Measurements from ENCODE around the gene SRGAP1.

Gene SRGAP1

GRCh38 chr12:64091186-64091585 is 246.7 kb downstream of the SRGAP1 start:
- Mint-ChIP-seq H3K4me3 (no peak overlapping the region), H3K27me3 (peaks cover 12% of the 10 kb centered on the region), H3K36me3 (ENCODE audit: insufficient read depth) (no peaks in the 10 kb centered on the region), H3K9me3 (no peaks in the 10 kb centered on the region), H3K4me1 (no peaks in the 10 kb centered on the region), H3K27ac (ENCODE audit: low read depth) (no peak overlapping the region)
- ATAC-seq (replicated peaks; ENCODE audit: extremely low read depth, poor library complexity, severe bottlenecking), result no peak
- no peak for DNase-seq (ENCODE audit: low spot score in 2 of 2)

GRCh38 chr12:64092507-64093196 is 248.2 kb downstream of the SRGAP1 start:
- Mint-ChIP-seq H3K36me3 (ENCODE audit: insufficient read depth) (no peaks in the 10 kb centered on the region), H3K27me3 (peaks cover 12% of the 10 kb centered on the region), H3K9me3 (no peaks in the 10 kb centered on the region), H3K4me3 (no peak overlapping the region), H3K27ac (ENCODE audit: low read depth) (no peak overlapping the region), H3K4me1 (no peaks in the 10 kb centered on the region)
- no peak for ATAC-seq (replicated peaks; ENCODE audit: extremely low read depth, poor library complexity, severe bottlenecking)
- DNase-seq (ENCODE audit: low spot score in 2 of 2), result no peak

GRCh38 chr12:64093689-64094088 is 249.2 kb downstream of the SRGAP1 start:
- ATAC-seq (replicated peaks; ENCODE audit: extremely low read depth, poor library complexity, severe bottlenecking), result no peak

GRCh38 chr12:64097366-64098105 is 253.0 kb downstream of the SRGAP1 start:
- Mint-ChIP-seq H3K27ac (ENCODE audit: low read depth) (no peak overlapping the region), H3K9me3 (no peaks in the 10 kb centered on the region), H3K27me3 (peaks cover 21% of the 10 kb centered on the region), H3K4me3 (no peak overlapping the region), H3K36me3 (ENCODE audit: insufficient read depth) (no peaks in the 10 kb centered on the region), H3K4me1 (no peaks in the 10 kb centered on the region)
- no peak for DNase-seq (ENCODE audit: low spot score in 2 of 2)
- no peak for ATAC-seq (replicated peaks; ENCODE audit: extremely low read depth, poor library complexity, severe bottlenecking)

More at GRCh38 chr12:64093689-64094088, 249.2 kb downstream of the SRGAP1 start:
- no peak overlapping the region for H3K27ac Mint-ChIP-seq (ENCODE audit: low read depth)
- H3K36me3 Mint-ChIP-seq (ENCODE audit: insufficient read depth), result no peaks in the 10 kb centered on the region
- no peaks in the 10 kb centered on the region for H3K9me3 Mint-ChIP-seq
- H3K4me1 Mint-ChIP-seq, result no peaks in the 10 kb centered on the region
- no peak overlapping the region for H3K4me3 Mint-ChIP-seq
- DNase-seq (ENCODE audit: low spot score in 2 of 2), result no peak
- H3K27me3 Mint-ChIP-seq, result peaks cover 18% of the 10 kb centered on the region

GRCh38 chr12:64098709-64099354 is 254.3 kb downstream of the SRGAP1 start:
- no peak for ATAC-seq (replicated peaks; ENCODE audit: extremely low read depth, poor library complexity, severe bottlenecking)
- Mint-ChIP-seq H3K4me3 (no peak overlapping the region), H3K27me3 (peaks cover 25% of the 10 kb centered on the region), H3K36me3 (ENCODE audit: insufficient read depth) (no peaks in the 10 kb centered on the region), H3K27ac (ENCODE audit: low read depth) (no peak overlapping the region), H3K4me1 (no peaks in the 10 kb centered on the region), H3K9me3 (no peaks in the 10 kb centered on the region)
- DNase-seq (ENCODE audit: low spot score in 2 of 2), result no peak

- Mint-ChIP-seq H3K36me3 (ENCODE audit: insufficient read depth) (no peaks in the 10 kb centered on the region), H3K9me3 (no peaks in the 10 kb centered on the region), H3K4me1 (no peaks in the 10 kb centered on the region), H3K27me3 (peaks cover 25% of the 10 kb centered on the region), H3K4me3 (no peak overlapping the region), H3K27ac (ENCODE audit: low read depth) (no peak overlapping the region)
- DNase-seq (ENCODE audit: low spot score in 2 of 2), result no peak
- ATAC-seq (replicated peaks; ENCODE audit: extremely low read depth, poor library complexity, severe bottlenecking), result no peak
Measured at GRCh38 chr12:64099397-64099796, 254.9 kb downstream of the SRGAP1 start.

- no peak overlapping the region for H3K4me3 Mint-ChIP-seq
- H3K9me3 Mint-ChIP-seq, result no peaks in the 10 kb centered on the region
- no peaks in the 10 kb centered on the region for H3K36me3 Mint-ChIP-seq (ENCODE audit: insufficient read depth)
- H3K27ac Mint-ChIP-seq (ENCODE audit: low read depth), result no peak overlapping the region
- H3K4me1 Mint-ChIP-seq, result no peaks in the 10 kb centered on the region
- H3K27me3 Mint-ChIP-seq, result peaks cover 50% of the 10 kb centered on the region
- ATAC-seq (replicated peaks; ENCODE audit: extremely low read depth, poor library complexity, severe bottlenecking) (no peak), DNase-seq (ENCODE audit: low spot score in 2 of 2) (no peak)
Measured at GRCh38 chr12:64102339-64102738, 257.8 kb downstream of the SRGAP1 start.

GRCh38 chr12:64103825-64104740 is 259.6 kb downstream of the SRGAP1 start:
- H3K4me3 Mint-ChIP-seq, result no peak overlapping the region
- H3K27ac Mint-ChIP-seq (ENCODE audit: low read depth), result no peak overlapping the region
- H3K4me1 Mint-ChIP-seq, result no peaks in the 10 kb centered on the region
- peaks cover 56% of the 10 kb centered on the region for H3K27me3 Mint-ChIP-seq
- H3K36me3 Mint-ChIP-seq (ENCODE audit: insufficient read depth), result no peaks in the 10 kb centered on the region
- no peak for DNase-seq (ENCODE audit: low spot score in 2 of 2)
- ATAC-seq (replicated peaks; ENCODE audit: extremely low read depth, poor library complexity, severe bottlenecking), result no peak
- H3K9me3 Mint-ChIP-seq, result no peaks in the 10 kb centered on the region

- ATAC-seq (replicated peaks; ENCODE audit: extremely low read depth, poor library complexity, severe bottlenecking), result no peak
Measured at GRCh38 chr12:64105026-64105425, 260.5 kb downstream of the SRGAP1 start.

GRCh38 chr12:64107776-64108175 is 263.3 kb downstream of the SRGAP1 start:
- Mint-ChIP-seq H3K4me3 (no peak overlapping the region), H3K27me3 (peaks cover 42% of the 10 kb centered on the region), H3K27ac (ENCODE audit: low read depth) (no peak overlapping the region), H3K4me1 (no peaks in the 10 kb centered on the region), H3K36me3 (ENCODE audit: insufficient read depth) (no peaks in the 10 kb centered on the region), H3K9me3 (no peaks in the 10 kb centered on the region)
- no peak for DNase-seq (ENCODE audit: low spot score in 2 of 2)
- ATAC-seq (replicated peaks; ENCODE audit: extremely low read depth, poor library complexity, severe bottlenecking), result no peak

More at GRCh38 chr12:64105026-64105425, 260.5 kb downstream of the SRGAP1 start:
- no peaks in the 10 kb centered on the region for H3K4me1 Mint-ChIP-seq
- no peaks in the 10 kb centered on the region for H3K36me3 Mint-ChIP-seq (ENCODE audit: insufficient read depth)
- H3K4me3 Mint-ChIP-seq, result no peak overlapping the region
- no peaks in the 10 kb centered on the region for H3K9me3 Mint-ChIP-seq
- no peak for DNase-seq (ENCODE audit: low spot score in 2 of 2)
- peaks cover 53% of the 10 kb centered on the region for H3K27me3 Mint-ChIP-seq
- no peak overlapping the region for H3K27ac Mint-ChIP-seq (ENCODE audit: low read depth)

- H3K4me1 Mint-ChIP-seq, result no peaks in the 10 kb centered on the region
- no peaks in the 10 kb centered on the region for H3K9me3 Mint-ChIP-seq
- H3K27me3 Mint-ChIP-seq, result peaks cover 41% of the 10 kb centered on the region
- DNase-seq (ENCODE audit: low spot score in 2 of 2), result no peak
- H3K36me3 Mint-ChIP-seq (ENCODE audit: insufficient read depth), result no peaks in the 10 kb centered on the region
- ATAC-seq (replicated peaks; ENCODE audit: extremely low read depth, poor library complexity, severe bottlenecking), result no peak
- H3K27ac Mint-ChIP-seq (ENCODE audit: low read depth), result no peak overlapping the region
- H3K4me3 Mint-ChIP-seq, result no peak overlapping the region
Measured at GRCh38 chr12:64109706-64110105, 265.2 kb downstream of the SRGAP1 start.

- ATAC-seq (replicated peaks; ENCODE audit: extremely low read depth, poor library complexity, severe bottlenecking) (no peak), DNase-seq (ENCODE audit: low spot score in 2 of 2) (no peak)
- H3K27ac Mint-ChIP-seq (ENCODE audit: low read depth), result no peak overlapping the region
- no peaks in the 10 kb centered on the region for H3K36me3 Mint-ChIP-seq (ENCODE audit: insufficient read depth)
- H3K4me3 Mint-ChIP-seq, result no peak overlapping the region
- no peaks in the 10 kb centered on the region for H3K9me3 Mint-ChIP-seq
- no peaks in the 10 kb centered on the region for H3K4me1 Mint-ChIP-seq
- peaks cover 31% of the 10 kb centered on the region for H3K27me3 Mint-ChIP-seq
Measured at GRCh38 chr12:64110864-64111263, 266.4 kb downstream of the SRGAP1 start.

Measured in central memory CD8-positive, alpha-beta T cell (primary cell).